Endothelial cell of umbilical vein (primary cell): ENCODE data around the gene ITIH2. TPM values are rescaled to one million over a fixed set of nuclear protein-coding genes. Genes with fewer than 3 reads are reported as not detected.

ENCODE experiments used
- BruUV-seq: library from RNA; stranded (reverse); fragments of 400-500 nt; replicated peaks from 2 replicates; lab custom pipeline; 2021; lab: Mats Ljungman, UMichigan
- CTCF ChIA-PET: fragments of 300-600, 350-600 bp; sonication (Branson Sonifier 250); formaldehyde crosslinking; loops from one replicate; lab custom pipeline; 2021; ENCODE audit warnings: antibody characterized with exemption, inconsistent platforms; lab: Charles Lee
- POLR2A ChIA-PET: fragments of 300-600, 350-600 bp; sonication (Branson Sonifier 250); formaldehyde crosslinking; loops from one replicate; lab custom pipeline; 2021; ENCODE audit warnings: antibody characterized with exemption, inconsistent platforms; lab: Charles Lee
- DNase-seq: peaks from one replicate; pipeline ENCODE4 v3.0.0-alpha.2; 2011; ENCODE audit warnings: low read depth, low spot score
- FAIRE-seq: peaks from 2 replicates; lab custom pipeline; 2011; peaks lifted over from hg19 to GRCh38; lab: Jason Lieb, UNC
- H2AFZ ChIP-seq: 2 replicates; pipeline ENCODE4 v1.6.0; 2012; ENCODE audit warnings: low read depth, low read length, control low read depth, inconsistent platforms
- H3K27ac ChIP-seq: 2 replicates; pipeline ENCODE4 v1.5.1; 2011; ENCODE audit warnings: low read depth, mild to moderate bottlenecking, control low read depth, low read length, moderate library complexity; ENCODE audit not compliant: insufficient read depth
- H3K27me3 ChIP-seq, 2 experiments: 2 replicates each; pipeline versions ENCODE4 v1.6.0 to v1.6.1; 2011; ENCODE audit warnings: low read length in 2 of 2, mixed read lengths in 1 of 2; ENCODE audit not compliant: control insufficient read depth in 2 of 2, insufficient read depth in 2 of 2
- H3K36me3 ChIP-seq, 2 experiments: 2 replicates in 1 of 2; 3 replicates in 1 of 2; pipeline ENCODE4 v1.5.1; 2011; ENCODE audit warnings: low read length in 2 of 2, mild to moderate bottlenecking in 1 of 2, moderate library complexity in 1 of 2; ENCODE audit not compliant: control insufficient read depth in 2 of 2, insufficient read depth in 2 of 2; ENCODE audit errors: extremely low read depth in 1 of 2
- H3K4me1 ChIP-seq: 3 replicates; pipeline ENCODE4 v1.5.1; 2011; ENCODE audit warnings: mild to moderate bottlenecking, low read length; ENCODE audit not compliant: control insufficient read depth, insufficient read depth; ENCODE audit errors: extremely low read depth
- H3K4me2 ChIP-seq: 2 replicates; pipeline ENCODE4 v1.6.1; 2011; ENCODE audit warnings: low read length, control low read depth, mixed read lengths; ENCODE audit not compliant: insufficient read depth
- H3K4me3 ChIP-seq, 3 experiments: fragments of 200-600 bp in 1 of 3; sonication (generic), shearing (Covaris generic) in 1 of 3; replicated peaks in 1 of 3; 2 replicates each; pipeline ENCODE4 v1.5.1; 2011 to 2016; ENCODE audit warnings: control low read depth in 3 of 3, low read length in 3 of 3, mild to moderate bottlenecking in 2 of 3, inconsistent platforms in 1 of 3, low read depth in 1 of 3, moderate library complexity in 1 of 3; ENCODE audit not compliant: insufficient read depth in 1 of 3
- H3K79me2 ChIP-seq: 2 replicates; pipeline ENCODE4 v1.6.0; 2012; ENCODE audit warnings: low read length, inconsistent platforms; ENCODE audit not compliant: control insufficient read depth, insufficient read depth
- H3K9ac ChIP-seq: replicated peaks from 2 replicates; pipeline ENCODE3; 2011; ENCODE audit warnings: low read length, control low read depth; ENCODE audit not compliant: insufficient read depth; ENCODE audit errors: extremely low read depth
- H3K9me1 ChIP-seq: replicated peaks from 3 replicates; pipeline ENCODE4 v1.6.0; 2011; ENCODE audit warnings: mild to moderate bottlenecking, low read length; ENCODE audit not compliant: control insufficient read depth, insufficient read depth; ENCODE audit errors: extremely low read depth
- H3K9me3 ChIP-seq: replicated peaks from 2 replicates; pipeline ENCODE4 v1.5.1; 2012; ENCODE audit warnings: low read length, inconsistent platforms; ENCODE audit not compliant: control insufficient read depth, insufficient read depth
- H4K20me1 ChIP-seq: replicated peaks from 2 replicates; pipeline ENCODE3; 2011; ENCODE audit warnings: mild to moderate bottlenecking, low read length; ENCODE audit not compliant: control insufficient read depth, insufficient read depth; ENCODE audit errors: extremely low read depth
- EZH2 ChIP-seq: IDR thresholded peaks from 2 replicates; pipeline ENCODE4 v1.6.1; 2012; ENCODE audit warnings: borderline replicate concordance, low read depth, mild to moderate bottlenecking, moderate library complexity, low read length, inconsistent platforms; ENCODE audit not compliant: severe bottlenecking
- FOS ChIP-seq: IDR thresholded peaks from 2 replicates; pipeline ENCODE4 v1.6.1; 2011; ENCODE audit warnings: mild to moderate bottlenecking, low read length, moderate library complexity, borderline replicate concordance; ENCODE audit not compliant: insufficient read depth
- GATA2 ChIP-seq: IDR thresholded peaks from 2 replicates; pipeline ENCODE4 v1.7.0; 2011; ENCODE audit warnings: low read depth, mild to moderate bottlenecking, moderate library complexity, mixed read lengths, low read length; ENCODE audit not compliant: insufficient read length, insufficient read depth
- JUN ChIP-seq: IDR thresholded peaks from 2 replicates; pipeline ENCODE4 v1.6.1; 2011; ENCODE audit warnings: borderline replicate concordance, low read depth; ENCODE audit not compliant: insufficient read length, insufficient read depth
- MAX ChIP-seq: IDR thresholded peaks from 2 replicates; pipeline ENCODE4 v1.6.1; 2011; ENCODE audit not compliant: insufficient read depth, insufficient read length
- MYC ChIP-seq: IDR thresholded peaks from one replicate; pipeline ENCODE4 v1.6.1; 2011; ENCODE audit warnings: mild to moderate bottlenecking, low read depth, low read length
- POLR2A ChIP-seq: IDR thresholded peaks from 2 replicates; pipeline ENCODE4 v1.6.1; 2012; ENCODE audit warnings: low read depth, mild to moderate bottlenecking, control low read depth, low read length
- dilution Hi-C: fragments of 300-500 bp; cut with MboI; formaldehyde crosslinking; loops from one replicate; pipeline ENCODE4 v1.15.0; 2019; ENCODE audit warnings: low sequenced_read_pairs; ENCODE audit not compliant: extremely low pct_ligation_motif_present
- intact Hi-C: fragments of 100-400 bp; cut with micrococcal nuclease; formaldehyde crosslinking; loops from one replicate; pipeline ENCODE4 v1.10.0; 2022
- polyA plus RNA-seq, 4 experiments: library from polyadenylated mRNA; depleted of rRNA in 3 of 4; stranded (reverse) in 3 of 4; unstranded in 1 of 4; fragments of >200 nt; gene quantifications; 2 replicates each; pipeline versions ENCODE4 v1.2.1 to v1.2.3, GENCODE V29; 2011 to 2012; ENCODE audit warnings: missing spikeins in 1 of 4
- total RNA-seq: library from RNA; stranded (reverse); gene quantifications from 2 replicates; pipeline ENCODE4 v1.2.3, GENCODE V29; 2021
- TF ChIP-seq, protein P1 (sequence below), 2 donors: IDR thresholded peaks; 1 replicate in 1 of 2; 2 replicates in 1 of 2; pipeline ENCODE4 v1.5.1; 2011; ENCODE audit warnings: low read length in 2 of 2, mild to moderate bottlenecking in 2 of 2, moderate library complexity in 2 of 2, control low read depth in 1 of 2, inconsistent platforms in 1 of 2, low read depth in 1 of 2; ENCODE audit not compliant: insufficient read depth in 1 of 2; ENCODE audit errors: extremely low read depth in 1 of 2

The ITIH2 gene
- total and polyA plus RNA-seq, 2 donors (not counting 3 experiments of a cell fraction or from before 2014, with no cell fraction given): not detected

DNA sequence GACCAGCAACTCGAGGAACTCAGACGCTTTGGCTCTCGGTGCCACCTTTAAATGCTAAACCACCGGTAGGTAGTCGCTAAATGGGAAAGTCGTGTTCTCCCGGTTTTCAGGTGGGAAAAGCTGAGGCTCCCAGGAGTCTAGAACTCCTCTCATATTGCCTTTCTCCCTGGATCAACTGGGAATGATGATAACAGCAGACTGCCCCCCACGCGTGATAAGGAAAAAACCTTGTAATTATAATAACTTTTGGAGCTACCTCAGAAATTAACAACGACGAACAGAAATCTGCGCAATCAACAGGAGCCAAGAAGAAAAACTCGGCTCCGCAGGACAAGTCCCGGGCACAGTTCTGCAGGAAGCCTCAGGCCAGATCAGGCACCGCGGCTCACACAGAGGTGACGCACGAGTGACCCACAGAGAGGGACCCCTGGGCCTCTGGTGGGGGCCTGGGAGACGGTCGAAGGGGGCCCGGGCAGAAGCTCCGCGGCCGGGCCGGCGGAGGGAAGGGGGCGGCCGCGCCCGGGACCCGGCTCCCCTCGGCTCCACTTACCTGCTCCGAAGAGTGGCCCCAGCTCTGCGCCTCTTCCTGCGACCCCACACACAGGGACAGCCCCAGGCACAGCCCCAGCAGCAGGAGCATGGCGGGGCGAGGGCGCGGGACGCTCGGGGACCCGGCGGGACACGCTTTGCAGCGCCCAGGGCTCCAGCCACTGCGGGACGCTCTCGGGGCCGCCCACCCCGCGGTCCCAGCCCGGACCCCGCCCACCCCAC is 36.7 kb upstream of the ITIH2 start, which contains the start of gene ITIH5:
ITIH5 (minus strand) TSS at position 714 of the 771 bp plus-strand sequence; CDS start at position 640, 74 bp downstream.
- FAIRE-seq: no peak
- Histone ChIP-seq H2AFZ (no peak within 1 kb of the TSS), H3K27me3 (peaks cover 21 to 23% of the 10 kb centered on the region in 2 experiments), H3K4me1 (no peaks in the 10 kb centered on the region), H3K27ac (no peak within 1 kb of the TSS), H3K79me2 (no peaks in the 10 kb centered on the region), H3K9ac (no peak within 1 kb of the TSS), H4K20me1 (no peaks in the 10 kb centered on the region), H3K9me1 (no peaks in the 10 kb centered on the region), H3K36me3 (no peaks in the 10 kb centered on the region), H3K4me2 (no peak within 1 kb of the TSS), H3K4me3 (no peak within 1 kb of the TSS), H3K9me3 (no peaks in the 10 kb centered on the region)
- no TSS peak for BruUV-seq
- intact Hi-C loops (no loop called here), dilution Hi-C loops (no loop called here)
- POLR2A ChIA-PET: no interaction called here
- CTCF ChIA-PET: interaction anchor here (1.4 to 1.8 kb wide), 2 partner anchors 21 to 141 kb away, joined by 3 to 5 read pairs; no protein-coding TSS in a partner anchor
- no peak for TF ChIP-seq JUN
- peak; percentile 74 for TF ChIP-seq EZH2
- DNase-seq: no peak

DNA sequence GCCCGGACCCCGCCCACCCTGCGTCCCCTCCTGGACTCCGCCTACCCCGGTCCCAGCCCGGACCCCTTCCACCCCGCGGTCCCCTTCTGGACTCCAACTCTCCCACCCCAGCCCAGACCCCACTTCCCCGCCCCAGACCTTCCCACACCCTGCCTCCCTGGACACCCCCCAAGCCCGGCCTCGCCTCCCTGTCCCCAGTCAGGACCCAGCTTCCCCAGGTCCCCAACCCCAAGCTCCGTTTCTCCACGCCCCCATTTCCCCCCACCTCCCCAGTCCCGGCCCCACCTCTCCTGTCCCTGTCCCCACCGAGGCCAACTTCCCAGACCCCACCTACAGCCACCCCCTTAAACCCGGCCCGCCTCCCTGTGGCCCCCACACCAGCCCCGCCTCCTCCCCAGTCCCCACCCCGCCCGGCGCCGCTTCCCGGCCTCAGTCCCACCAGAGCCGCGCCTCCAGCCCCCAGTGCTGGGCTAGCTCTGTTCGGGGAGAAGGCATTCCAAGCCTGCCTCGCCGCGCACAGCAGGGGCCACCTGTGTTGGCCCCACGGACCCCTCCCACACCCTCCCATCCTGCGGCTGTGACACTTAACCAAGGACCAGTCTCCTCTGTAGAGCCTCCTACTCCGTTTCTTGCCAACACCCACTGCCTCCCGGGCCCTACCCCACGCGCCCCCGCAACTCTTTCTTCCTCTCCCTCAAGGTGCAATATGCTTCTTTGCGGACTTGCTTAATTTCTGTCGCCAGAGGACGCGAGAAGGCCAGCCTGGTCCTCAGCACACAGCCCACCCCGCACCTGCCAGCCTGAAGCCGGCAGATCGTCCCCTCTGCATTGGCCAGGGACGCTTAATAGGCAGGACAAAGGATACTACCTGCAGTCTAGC is 35.6 kb upstream of the ITIH2 start:
- TF ChIP-seq EZH2: no peak
- TF ChIP-seq FOS: no peak
- no peak for TF ChIP-seq GATA2
- TF ChIP-seq POLR2A: no peak
- TF ChIP-seq MAX: no peak
- TF ChIP-seq MYC: no peak
- TF ChIP-seq, protein P1, sequence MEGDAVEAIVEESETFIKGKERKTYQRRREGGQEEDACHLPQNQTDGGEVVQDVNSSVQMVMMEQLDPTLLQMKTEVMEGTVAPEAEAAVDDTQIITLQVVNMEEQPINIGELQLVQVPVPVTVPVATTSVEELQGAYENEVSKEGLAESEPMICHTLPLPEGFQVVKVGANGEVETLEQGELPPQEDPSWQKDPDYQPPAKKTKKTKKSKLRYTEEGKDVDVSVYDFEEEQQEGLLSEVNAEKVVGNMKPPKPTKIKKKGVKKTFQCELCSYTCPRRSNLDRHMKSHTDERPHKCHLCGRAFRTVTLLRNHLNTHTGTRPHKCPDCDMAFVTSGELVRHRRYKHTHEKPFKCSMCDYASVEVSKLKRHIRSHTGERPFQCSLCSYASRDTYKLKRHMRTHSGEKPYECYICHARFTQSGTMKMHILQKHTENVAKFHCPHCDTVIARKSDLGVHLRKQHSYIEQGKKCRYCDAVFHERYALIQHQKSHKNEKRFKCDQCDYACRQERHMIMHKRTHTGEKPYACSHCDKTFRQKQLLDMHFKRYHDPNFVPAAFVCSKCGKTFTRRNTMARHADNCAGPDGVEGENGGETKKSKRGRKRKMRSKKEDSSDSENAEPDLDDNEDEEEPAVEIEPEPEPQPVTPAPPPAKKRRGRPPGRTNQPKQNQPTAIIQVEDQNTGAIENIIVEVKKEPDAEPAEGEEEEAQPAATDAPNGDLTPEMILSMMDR (IDR thresholded peaks at IDR 0.05; ENCODE audit: extremely low read depth in 1 of 2, insufficient read depth in 1 of 2, low read depth in 1 of 2, low read length in 2 of 2): no peak
- FAIRE-seq: no peak
- Histone ChIP-seq H2AFZ (no peak overlapping the region), H4K20me1 (no peaks in the 10 kb centered on the region), H3K79me2 (no peaks in the 10 kb centered on the region), H3K9ac (no peak overlapping the region), H3K4me2 (no peak overlapping the region), H3K9me3 (no peaks in the 10 kb centered on the region), H3K27ac (no peak overlapping the region), H3K4me1 (no peaks in the 10 kb centered on the region), H3K4me3 (no peak overlapping the region), H3K9me1 (no peaks in the 10 kb centered on the region), H3K36me3 (no peaks in the 10 kb centered on the region), H3K27me3 (peaks cover 21 to 23% of the 10 kb centered on the region in 2 experiments)
- DNase-seq: no peak
- no TSS peak for BruUV-seq
- ChIA-PET CTCF (interaction anchor here (1.8 kb wide), 1 partner anchor 20 kb away, joined by 5 read pairs; no protein-coding TSS in a partner anchor), POLR2A (no interaction called here)
- intact Hi-C loops (no loop called here), dilution Hi-C loops (no loop called here)
